SK-N-MC (cell line): ENCODE measurements around the gene YBX3.
"Not testable (repeated sequence)": the region's sequence is repeated elsewhere in the genome, so short reads cannot be mapped to it uniquely, and the experiment has no call there.

Experiments used
- DNase-seq: peaks from one replicate; pipeline ENCODE4 v3.0.0-alpha.2; 2011; ENCODE audit warnings: low read depth, low spot score
- H3K27ac ChIP-seq: fragments of 200-600 bp; sonication (generic); 2 replicates; pipeline ENCODE4 v1.5.1; 2016; ENCODE audit warnings: mixed run types
- H3K36me3 ChIP-seq: fragments of 200-600 bp; sonication (generic); 2 replicates; pipeline ENCODE4 v1.6.1; 2017; ENCODE audit warnings: antibody characterized with exemption, low read length, mixed read lengths; ENCODE audit not compliant: insufficient read depth
- H3K4me3 ChIP-seq: fragments of 200-600 bp; sonication (generic); 2 replicates; pipeline ENCODE4 v1.5.1; 2016
- H3K9ac ChIP-seq: fragments of 200-600 bp; sonication (generic); 2 replicates; pipeline ENCODE4 v1.8.0; 2017; ENCODE audit warnings: mixed run types, mixed read lengths; ENCODE audit not compliant: insufficient read length
- H3K9me3 ChIP-seq: fragments of 200-600 bp; sonication (generic); 2 replicates; pipeline ENCODE4 v1.6.1; 2017; ENCODE audit warnings: low read depth, mild to moderate bottlenecking, antibody characterized with exemption, low read length, moderate library complexity, mixed read lengths
- EZH2 ChIP-seq: fragments of 200-600 bp; sonication (generic); IDR thresholded peaks from one replicate; pipeline ENCODE4 v1.6.1; 2017; ENCODE audit warnings: antibody characterized with exemption
- FOXP2 ChIP-seq: optimal IDR thresholded peaks from 2 replicates; pipeline ENCODE3; 2011; ENCODE audit warnings: mild to moderate bottlenecking, moderate library complexity; ENCODE audit not compliant: insufficient read depth; ENCODE audit errors: extremely low read length, control extremely low read depth
- POLR2AphosphoS5 ChIP-seq: IDR thresholded peaks from 2 replicates; pipeline ENCODE4 v1.6.1; 2012; ENCODE audit warnings: mild to moderate bottlenecking, low read depth, low read length, borderline replicate concordance

YBX3 gene

GRCh38 chr12:10722905-10723746 is at the start of gene YBX3:
Gene YBX3, minus strand, starts transcription at chr12:10723323. Its CDS starts 212 bp downstream, at chr12:10723111.
- peak within 1 kb of the TSS; percentile 87 for H3K9ac ChIP-seq
- no peaks in the 10 kb centered on the region for H3K9me3 ChIP-seq
- H3K4me3 ChIP-seq = peak within 1 kb of the TSS; percentile 98
- H3K36me3 ChIP-seq = peaks cover 10% of the 10 kb centered on the region
- DNase-seq = no peak
- peak; percentile 71 for TF ChIP-seq POLR2AphosphoS5
- TF ChIP-seq EZH2 = no peak
- H3K27ac ChIP-seq = peak within 1 kb of the TSS; percentile 44; the same call in 1 of the 2 replicates

DNA sequence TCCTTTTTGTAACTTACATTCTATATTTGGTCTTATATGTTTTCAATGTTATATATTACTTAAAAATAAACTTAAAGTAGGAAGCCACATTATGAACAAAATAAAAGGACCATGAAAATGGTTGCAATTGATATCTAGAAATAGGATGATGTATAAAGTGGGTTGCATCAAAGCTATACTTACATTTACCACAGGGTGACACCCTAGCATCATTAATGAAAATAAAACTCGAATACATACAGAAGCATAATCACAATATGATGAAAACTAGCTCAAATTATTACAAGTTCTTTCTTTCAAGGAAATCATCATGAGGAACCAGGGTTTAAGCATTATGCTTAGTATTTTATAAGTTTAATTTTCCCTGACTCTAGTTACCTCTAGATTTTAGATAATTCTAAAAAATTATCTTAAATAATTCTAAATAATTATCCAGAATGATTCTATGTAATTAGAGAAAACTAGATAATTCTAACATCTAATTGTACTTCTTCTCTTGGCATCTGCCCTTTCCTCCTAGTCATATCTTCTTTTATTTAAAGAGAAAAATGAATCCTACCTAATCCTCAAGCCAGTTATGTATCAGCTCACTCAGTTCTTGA is 48.1 kb upstream of the YBX3 start:
- DNase-seq = peak; percentile 39
- Histone ChIP-seq H3K36me3 (no peaks in the 10 kb centered on the region), H3K9ac (no peak overlapping the region), H3K27ac (no peak overlapping the region), H3K4me3 (no peak overlapping the region), H3K9me3 (no peaks in the 10 kb centered on the region)
- no peak for TF ChIP-seq EZH2
- TF ChIP-seq POLR2AphosphoS5 = no peak
- TF ChIP-seq FOXP2 = no peak

DNA sequence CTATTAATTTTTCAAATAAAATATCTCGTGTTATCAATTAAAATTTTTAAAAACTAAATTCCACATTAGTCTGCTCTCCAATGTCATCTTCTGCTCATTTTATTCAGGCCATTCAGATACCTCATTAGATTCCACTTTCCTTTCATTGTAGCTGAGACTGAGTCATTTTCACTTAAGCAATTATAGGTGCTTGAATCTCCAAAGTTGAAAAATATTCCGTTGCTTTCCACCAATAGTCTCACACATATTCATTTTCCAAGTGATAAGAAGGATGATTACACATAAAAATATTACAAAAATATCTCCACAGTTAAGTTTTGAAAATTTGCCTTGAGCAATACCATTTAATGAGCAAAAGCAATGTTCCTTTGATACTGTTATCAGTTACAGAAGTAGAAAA is 36.5 kb upstream of the YBX3 start:
- no peaks in the 10 kb centered on the region for H3K36me3 ChIP-seq
- H3K27ac ChIP-seq = no peak overlapping the region
- no peaks in the 10 kb centered on the region for H3K9me3 ChIP-seq
- H3K9ac ChIP-seq = no peak overlapping the region
- H3K4me3 ChIP-seq = no peak overlapping the region
- DNase-seq = no peak
- no peak for TF ChIP-seq EZH2
- no peak for TF ChIP-seq POLR2AphosphoS5
- no peak for TF ChIP-seq FOXP2

DNA sequence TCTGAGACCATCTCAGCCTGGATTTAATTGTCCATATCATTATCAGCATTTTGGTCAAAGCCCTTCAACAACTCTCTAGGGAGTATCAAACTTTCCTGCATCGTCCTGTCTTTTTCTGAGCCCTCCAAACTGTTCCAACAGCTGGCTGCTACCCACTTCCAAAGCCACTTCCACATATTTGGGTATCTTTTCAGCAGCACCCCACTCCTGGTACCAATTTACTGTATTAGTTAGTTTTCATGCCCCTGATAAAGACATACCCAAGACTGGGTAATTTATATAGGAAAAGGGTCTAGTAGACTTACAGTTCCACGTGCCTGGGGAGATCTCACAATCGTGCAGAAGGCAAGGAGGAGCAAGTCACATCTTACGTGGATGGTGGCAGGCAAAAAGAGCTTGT is 33.1 kb upstream of the YBX3 start:
- TF ChIP-seq FOXP2 (no peak), EZH2 (no peak), POLR2AphosphoS5 (no peak)
- H3K9ac ChIP-seq = no peak overlapping the region
- no peaks in the 10 kb centered on the region for H3K9me3 ChIP-seq
- no peak overlapping the region for H3K27ac ChIP-seq
- no peaks in the 10 kb centered on the region for H3K36me3 ChIP-seq
- no peak overlapping the region for H3K4me3 ChIP-seq
- no peak for DNase-seq

- Histone ChIP-seq H3K27ac (no peak overlapping the region), H3K36me3 (no peaks in the 10 kb centered on the region), H3K9ac (no peak overlapping the region), H3K9me3 (no peaks in the 10 kb centered on the region), H3K4me3 (no peak overlapping the region)
- DNase-seq = no peak
- TF ChIP-seq EZH2 (no peak), FOXP2 (no peak), POLR2AphosphoS5 (no peak)
These were observed 29.9 kb upstream of the YBX3 start for GRCh38 chr12:10753059-10753458.

GRCh38 chr12:10750385-10750727 is 27.2 kb upstream of the YBX3 start:
- Histone ChIP-seq H3K9ac (peak overlapping the region; percentile 32), H3K4me3 (peak overlapping the region; percentile 42; the same call in 1 of the 2 replicates), H3K36me3 (no peaks in the 10 kb centered on the region), H3K27ac (no peak overlapping the region), H3K9me3 (no peaks in the 10 kb centered on the region)
- DNase-seq = no peak
- TF ChIP-seq POLR2AphosphoS5 (no peak), EZH2 (no peak), FOXP2 (no peak)

- peak overlapping the region; percentile 58 for H3K9ac ChIP-seq
- peak overlapping the region; percentile 78 for H3K4me3 ChIP-seq
- TF ChIP-seq POLR2AphosphoS5 = no peak
- peak; percentile 10 for TF ChIP-seq FOXP2
- H3K36me3 ChIP-seq = no peaks in the 10 kb centered on the region
- DNase-seq = peak; percentile 81
- no peak overlapping the region for H3K27ac ChIP-seq
- no peaks in the 10 kb centered on the region for H3K9me3 ChIP-seq
These were observed 26.7 kb upstream of the YBX3 start for GRCh38 chr12:10749700-10750384.

GRCh38 chr12:10747730-10748129 is 24.6 kb upstream of the YBX3 start:
- no peak for DNase-seq
- Histone ChIP-seq H3K9me3 (no peaks in the 10 kb centered on the region), H3K4me3 (no peak overlapping the region), H3K27ac (no peak overlapping the region), H3K36me3 (no peaks in the 10 kb centered on the region), H3K9ac (no peak overlapping the region)
- TF ChIP-seq EZH2 (no peak), POLR2AphosphoS5 (no peak), FOXP2 (no peak)

DNA sequence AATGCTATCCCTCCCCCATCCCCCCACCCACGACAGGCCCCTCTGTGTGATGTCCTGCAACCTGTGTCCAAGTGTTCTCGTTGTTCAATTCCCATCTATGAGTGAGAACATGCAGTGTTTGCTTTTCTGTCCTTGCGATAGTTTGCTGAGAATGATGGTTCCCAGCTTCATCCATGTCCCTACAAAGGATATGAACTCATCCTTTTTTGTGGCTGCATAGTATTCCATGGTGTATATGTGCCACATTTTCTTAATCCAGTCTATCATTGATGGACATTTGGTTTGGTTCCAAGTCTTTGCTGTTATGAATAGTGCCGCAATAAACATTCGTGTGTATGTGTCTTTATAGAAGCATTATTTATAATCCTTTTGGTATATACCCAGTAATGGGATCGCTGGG is 20.3 kb upstream of the YBX3 start:
- not testable (repeated sequence) for H3K9ac ChIP-seq, H3K4me3 ChIP-seq, H3K27ac ChIP-seq, DNase-seq, H3K9me3 ChIP-seq, H3K36me3 ChIP-seq
